GM21526 (cell line): ENCODE measurements around the gene STK40.

Source experiments
- ATAC-seq: cut with Tn5 transposase; IDR thresholded peaks from one replicate; pipeline ENCODE4 v1.9.1; 2021; ENCODE audit warnings: moderate library complexity; ENCODE audit not compliant: unreplicated experiment, low FRiP score

The STK40 gene

GRCh38 chr1:36349241-36349671 lies 36.5 kb downstream of the STK40 start:
- ATAC-seq: peak; percentile 71

DNA sequence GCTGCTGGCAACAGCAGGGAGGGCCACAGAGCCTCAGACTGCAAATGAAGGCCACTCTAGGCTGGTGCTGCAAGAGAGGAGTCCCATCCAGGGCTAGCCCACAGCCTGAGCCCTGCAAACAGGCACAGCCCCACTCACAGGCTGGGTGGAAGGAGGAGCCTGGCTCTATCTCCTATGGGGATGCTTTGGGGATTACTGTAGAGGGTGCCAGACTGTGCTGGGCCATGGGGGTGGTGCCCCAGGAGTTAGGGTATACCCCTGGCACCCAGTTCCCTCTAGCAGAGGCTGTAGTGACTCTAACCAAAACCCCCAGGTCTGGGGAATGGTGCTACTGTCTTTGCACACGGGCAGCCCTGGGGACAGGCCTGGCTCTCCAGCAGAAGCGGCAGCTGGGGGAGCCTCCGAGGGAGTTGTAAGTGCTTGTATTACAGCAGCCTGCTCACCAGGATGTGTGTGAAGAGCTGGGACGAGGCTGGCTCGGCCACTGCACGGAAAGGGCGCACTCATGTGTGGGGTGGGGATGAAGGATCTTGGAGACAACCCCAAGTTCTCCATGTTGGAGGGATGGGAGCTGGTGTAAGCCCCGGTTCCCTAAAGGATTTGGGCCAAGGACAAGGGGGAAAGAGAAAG lies 38.9 kb downstream of the STK40 start:
- no peak for ATAC-seq

- ATAC-seq: no peak
These were observed 40.4 kb downstream of the STK40 start for GRCh38 chr1:36345353-36345752.

GRCh38 chr1:36344395-36344680 lies 41.4 kb downstream of the STK40 start:
- no peak for ATAC-seq

- no peak for ATAC-seq
These were observed 41.9 kb downstream of the STK40 start for GRCh38 chr1:36343651-36344394.

GRCh38 chr1:36342426-36343185 lies 43.1 kb downstream of the STK40 start:
- no peak for ATAC-seq

- ATAC-seq: no peak
These were observed 44.0 kb downstream of the STK40 start for GRCh38 chr1:36341626-36342320.

DNA sequence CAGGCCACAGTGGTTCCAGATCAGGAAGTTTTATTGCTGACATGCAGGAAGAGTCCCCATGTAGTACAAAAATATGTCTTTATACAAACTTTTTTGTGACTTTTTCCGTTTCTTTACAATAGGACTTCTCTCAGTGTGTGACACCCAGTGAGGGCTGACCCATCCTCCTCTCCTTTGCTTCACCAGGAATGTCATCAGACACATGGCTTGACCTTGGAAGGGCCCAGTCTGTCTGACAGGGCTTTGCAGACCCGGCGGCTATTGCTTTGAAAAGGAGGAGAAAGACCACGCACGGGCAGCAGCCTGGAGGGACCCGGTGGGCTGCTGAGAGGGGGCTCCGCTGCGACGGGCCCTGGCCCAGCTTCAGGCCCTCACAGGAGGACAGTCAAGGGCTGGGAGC lies 46.1 kb downstream of the STK40 start:
- no peak for ATAC-seq

DNA sequence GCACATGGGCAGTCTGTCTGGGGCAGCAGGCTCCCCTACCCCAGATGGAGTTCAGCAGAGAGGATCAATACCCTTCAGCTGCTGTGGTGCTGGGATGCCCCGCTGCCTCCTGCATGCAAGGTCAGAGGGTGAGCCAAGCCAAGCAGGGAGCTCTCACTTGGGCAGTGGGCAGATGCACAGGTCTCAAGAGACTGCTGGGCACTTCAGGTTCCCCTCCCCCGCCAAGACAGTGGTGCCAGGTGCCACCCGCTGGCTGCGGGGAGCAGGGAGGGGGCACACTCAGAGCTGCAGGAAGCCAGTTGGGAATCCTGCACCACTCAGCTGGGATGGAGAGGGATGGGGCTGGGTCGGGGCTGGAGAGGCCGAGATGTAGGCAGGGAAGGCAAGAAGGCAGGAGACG lies 46.5 kb downstream of the STK40 start:
- no peak for ATAC-seq

GRCh38 chr1:36337830-36338229 lies 47.9 kb downstream of the STK40 start:
- ATAC-seq: no peak

- no peak for ATAC-seq
These were observed 54.8 kb downstream of the STK40 start for GRCh38 chr1:36330940-36331339.

- no peak for ATAC-seq
These were observed 55.9 kb downstream of the STK40 start for GRCh38 chr1:36329817-36330216.

GRCh38 chr1:36328713-36329112 lies 57.0 kb downstream of the STK40 start:
- no peak for ATAC-seq

- ATAC-seq: no peak
These were observed 57.6 kb downstream of the STK40 start for GRCh38 chr1:36328088-36328480.

GRCh38 chr1:36327421-36328087 lies 58.2 kb downstream of the STK40 start:
- ATAC-seq: no peak

DNA sequence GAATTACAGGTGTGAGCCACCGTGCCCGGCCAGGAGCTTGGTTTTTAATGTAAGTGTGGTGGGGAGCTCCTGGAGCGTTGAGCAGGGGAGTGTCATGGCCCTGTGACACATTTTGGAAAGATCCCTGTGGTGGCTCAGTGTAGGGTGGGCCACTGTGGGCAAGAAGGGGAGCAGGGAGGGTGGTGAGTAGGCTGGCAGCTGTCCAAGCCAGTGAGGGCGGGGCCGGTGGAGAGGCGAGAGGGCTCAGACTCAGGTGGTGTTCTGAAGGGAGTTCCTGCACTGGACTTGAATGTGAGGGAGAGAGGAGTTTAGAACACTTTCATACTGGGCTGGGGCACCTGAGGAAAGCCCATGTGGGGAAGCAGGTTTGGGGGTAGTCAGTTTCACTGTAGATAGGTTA lies 59.2 kb downstream of the STK40 start:
- no peak for ATAC-seq

DNA sequence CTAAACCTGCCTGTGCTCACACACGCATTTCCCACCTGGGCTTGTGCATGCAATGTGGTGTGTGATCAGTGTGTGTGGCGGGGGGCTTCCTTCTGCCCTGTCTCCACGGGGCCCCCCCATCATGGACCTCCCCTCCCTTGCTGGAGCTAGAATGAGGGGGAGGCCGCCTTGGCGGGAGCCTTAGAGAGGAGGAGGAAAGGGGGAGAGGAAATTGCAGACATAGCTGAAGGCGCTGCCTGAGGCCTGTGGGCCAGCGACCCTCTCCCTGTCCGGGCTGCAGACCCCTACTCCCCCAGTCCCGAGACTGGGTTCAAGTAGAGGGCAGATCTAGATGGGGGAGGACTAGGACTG lies 61.4 kb downstream of the STK40 start:
- no peak for ATAC-seq

GRCh38 chr1:36323636-36324352 lies 61.9 kb downstream of the STK40 start, which contains the start of gene EVA1B:
TSS of gene EVA1B (minus strand) at chr1:36323645. CDS start at chr1:36323037, 608 bp downstream.
- no peak for ATAC-seq

DNA sequence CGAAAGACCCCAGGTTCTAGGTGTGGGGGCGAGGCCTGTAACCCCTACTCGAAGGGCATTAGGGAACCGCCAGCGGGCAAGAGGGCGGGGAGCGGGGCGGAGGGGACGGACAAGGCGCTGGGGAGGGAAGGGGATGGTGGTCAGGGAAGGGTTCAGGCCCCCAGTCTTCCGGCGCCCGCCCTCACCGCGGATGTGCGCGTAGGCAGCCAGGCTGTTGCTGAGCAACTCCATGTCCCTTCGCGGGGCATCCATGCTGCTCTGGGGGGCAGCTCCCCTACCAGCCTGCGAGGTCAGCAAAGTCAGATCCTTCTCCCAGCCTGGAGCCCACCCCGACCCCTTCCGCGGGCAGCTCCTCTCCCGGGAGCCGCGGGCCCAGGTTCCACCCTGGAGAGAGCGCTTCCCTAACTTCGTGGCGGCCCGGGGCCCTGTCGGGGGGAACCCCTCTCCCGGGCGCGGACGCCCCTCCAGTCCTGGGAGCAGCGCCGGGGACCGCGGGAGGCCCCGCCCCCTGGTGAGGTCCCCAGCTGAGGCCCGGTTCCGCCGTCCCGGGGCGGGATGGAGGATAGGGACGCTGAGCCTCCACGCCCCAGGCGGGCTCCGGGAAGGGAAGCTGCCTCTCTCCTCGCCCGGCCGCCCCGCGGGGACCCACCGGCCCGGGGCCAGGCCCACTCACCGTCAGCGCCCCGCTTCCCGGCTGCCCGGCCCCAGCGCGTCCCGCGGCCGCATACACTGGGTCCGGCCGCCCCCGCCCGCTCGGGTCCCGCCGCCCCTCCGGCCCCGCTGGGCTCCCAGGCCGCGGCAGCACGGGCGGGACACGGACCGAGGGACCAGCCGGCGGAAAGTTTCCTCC lies 62.7 kb downstream of the STK40 start:
- no peak for ATAC-seq
